Smooth muscle cell (in vitro differentiated cells): ENCODE measurements around the gene PJA1. TPM values are rescaled to one million over a fixed set of nuclear protein-coding genes. Genes with fewer than 3 reads are reported as not detected.

Experiments used
- DNase-seq: peaks from one replicate; lab custom pipeline; 2025; ENCODE audit not compliant: unreplicated experiment; lab: John Stamatoyannopoulos, UW
- H2AFZ ChIP-seq: fragments of 200-600 bp; sonication (generic); 2 replicates; pipeline ENCODE4 v1.6.0; 2016; ENCODE audit warnings: antibody characterized with exemption, low read depth, mild to moderate bottlenecking
- H3F3A ChIP-seq: fragments of 200-600 bp; sonication (generic); 2 replicates; pipeline ENCODE4 v1.6.0; 2017; ENCODE audit warnings: antibody characterized with exemption, low read depth
- H3K27ac ChIP-seq: fragments of 200-600 bp; sonication (generic); 2 replicates; pipeline ENCODE4 v1.5.1; 2016; ENCODE audit warnings: low read depth, mild to moderate bottlenecking
- H3K27me3 ChIP-seq: fragments of 200-600 bp; sonication (generic); 2 replicates; pipeline ENCODE4 v1.6.1; 2016; ENCODE audit warnings: low read depth, mild to moderate bottlenecking
- H3K36me3 ChIP-seq: fragments of 200-600 bp; sonication (generic); 2 replicates; pipeline ENCODE4 v1.5.1; 2016; ENCODE audit warnings: low read depth
- H3K4me1 ChIP-seq: fragments of 200-600 bp; sonication (generic); 2 replicates; pipeline ENCODE4 v1.5.1; 2016; ENCODE audit warnings: low read depth
- H3K4me2 ChIP-seq: fragments of 200-600 bp; sonication (generic); 2 replicates; pipeline ENCODE4 v1.6.0; 2016; ENCODE audit warnings: mild to moderate bottlenecking
- H3K4me3 ChIP-seq: fragments of 200-600 bp; sonication (generic); 2 replicates; pipeline ENCODE4 v1.5.1; 2016; ENCODE audit warnings: mild to moderate bottlenecking
- H3K79me2 ChIP-seq: fragments of 200-600 bp; sonication (generic); 2 replicates; pipeline ENCODE4 v1.6.0; 2016; ENCODE audit warnings: low read depth, mild to moderate bottlenecking
- H3K9ac ChIP-seq: fragments of 200-600 bp; sonication (generic); 2 replicates; pipeline ENCODE4 v1.6.0; 2016; ENCODE audit warnings: low read depth
- H3K9me3 ChIP-seq: fragments of 200-600 bp; sonication (generic); replicated peaks from 2 replicates; pipeline ENCODE4 v1.5.1; 2016; ENCODE audit warnings: low read depth
- H4K20me1 ChIP-seq: fragments of 200-600 bp; sonication (generic); 2 replicates; pipeline ENCODE4 v1.6.0; 2016; ENCODE audit warnings: low read depth
- CTCF ChIP-seq: fragments of 200-600 bp; sonication (generic); IDR thresholded peaks from 2 replicates; pipeline ENCODE4 v1.5.1; 2017; ENCODE audit warnings: borderline replicate concordance, mild to moderate bottlenecking, antibody characterized with exemption; ENCODE audit not compliant: insufficient read depth, poor library complexity, severe bottlenecking
- WGBS: methylation state at CpG from one replicate; pipeline ENCODE4 v1.1.7; 2016; ENCODE audit warnings: low lambda C conversion rate; 5-methylcytosine and 5-hydroxymethylcytosine counted together
- polyA plus RNA-seq: library from polyadenylated mRNA; unstranded; fragments of >200 nt; fragmentation: Nextera tagmentation; extraction: Ambion mirVana; gene quantifications from 2 replicates; pipeline ENCODE4 v1.2.1, GENCODE V29; 2016
- total RNA-seq: library from RNA; depleted of rRNA; stranded (reverse); fragments of >200 nt; gene quantifications from 2 replicates; pipeline ENCODE4 v1.2.3, GENCODE V29; 2014

The PJA1 gene
- total and polyA plus RNA-seq, 2 experiments from 2014 or later: 30.6 to 53.4 TPM

GRCh38 chrX:69155786-69156520, 9.3 kb downstream of the PJA1 start:
- no peak for TF ChIP-seq CTCF
- H3K36me3 ChIP-seq: no peaks in the 10 kb centered on the region
- H3K79me2 ChIP-seq: no peaks in the 10 kb centered on the region
- no peak overlapping the region for H2AFZ ChIP-seq
- no peak overlapping the region for H3K4me2 ChIP-seq
- H3K9me3 ChIP-seq: no peaks in the 10 kb centered on the region
- H3K9ac ChIP-seq: no peak overlapping the region
- peaks cover 13% of the 10 kb centered on the region for H4K20me1 ChIP-seq
- no peak overlapping the region for H3K4me3 ChIP-seq
- H3K27ac ChIP-seq: no peak overlapping the region
- H3F3A ChIP-seq: no peaks in the 10 kb centered on the region
- H3K4me1 ChIP-seq: no peaks in the 10 kb centered on the region
- no peak for DNase-seq
- 80% methylated on average over 5 of the region's 5 CpGs for WGBS
- no peaks in the 10 kb centered on the region for H3K27me3 ChIP-seq

GRCh38 chrX:69154051-69154450, 11.2 kb downstream of the PJA1 start:
- no peak overlapping the region for H3K27ac ChIP-seq
- DNase-seq: no peak
- no peak overlapping the region for H3K9ac ChIP-seq

DNA sequence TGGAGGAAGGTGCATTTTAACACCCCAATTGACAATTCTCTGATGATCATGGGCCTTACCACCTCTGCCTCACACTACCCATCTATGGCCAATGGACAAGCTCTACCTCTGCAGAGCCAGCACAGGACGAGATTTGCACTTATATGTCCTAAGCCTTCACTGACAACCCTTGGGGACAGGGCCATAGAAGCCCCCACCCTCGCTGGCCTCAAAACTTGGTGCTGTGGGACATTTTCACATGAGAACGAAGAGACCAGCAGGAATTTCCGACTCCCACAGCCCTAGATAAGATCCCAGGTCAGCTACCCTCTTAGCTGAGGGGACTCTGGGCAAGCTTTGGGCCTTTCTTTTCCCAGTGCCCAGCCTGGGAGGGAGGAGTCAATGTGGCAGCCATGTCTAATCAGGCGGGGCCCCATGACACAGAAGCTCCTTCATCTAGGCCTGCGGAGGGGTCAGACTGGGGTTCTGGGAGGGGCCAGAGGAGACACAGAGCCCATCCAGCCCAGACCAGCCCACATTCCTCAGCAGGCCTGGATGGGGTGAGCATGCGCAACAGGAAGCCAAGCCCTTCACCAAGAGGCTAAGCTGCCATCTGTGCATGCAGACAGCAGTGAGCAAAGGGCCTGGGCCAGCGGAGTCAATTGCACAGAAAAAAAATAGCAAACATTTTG, 12.1 kb downstream of the PJA1 start:
- Histone ChIP-seq H3K4me2 (no peak overlapping the region), H3K79me2 (no peaks in the 10 kb centered on the region), H3K4me1 (no peaks in the 10 kb centered on the region), H2AFZ (peak overlapping the region; percentile 27), H3K27ac (peak overlapping the region; percentile 30), H3K9me3 (no peaks in the 10 kb centered on the region), H3K27me3 (no peaks in the 10 kb centered on the region), H4K20me1 (no peaks in the 10 kb centered on the region), H3K36me3 (no peaks in the 10 kb centered on the region), H3F3A (no peaks in the 10 kb centered on the region), H3K4me3 (no peak overlapping the region), H3K9ac (no peak overlapping the region)
- 47% methylated on average over 8 of the region's 8 CpGs for WGBS
- no peak for DNase-seq
- no peak for TF ChIP-seq CTCF

More at GRCh38 chrX:69154051-69154450, 11.2 kb downstream of the PJA1 start:
- H2AFZ ChIP-seq: no peak overlapping the region
- no peaks in the 10 kb centered on the region for H3K36me3 ChIP-seq
- H3K4me1 ChIP-seq: no peaks in the 10 kb centered on the region
- H4K20me1 ChIP-seq: peaks cover 2% of the 10 kb centered on the region
- WGBS: 81% methylated on average over 6 of the region's 6 CpGs
- TF ChIP-seq CTCF: no peak
- no peak overlapping the region for H3K4me3 ChIP-seq
- no peaks in the 10 kb centered on the region for H3F3A ChIP-seq
- no peaks in the 10 kb centered on the region for H3K79me2 ChIP-seq
- H3K27me3 ChIP-seq: no peaks in the 10 kb centered on the region
- H3K9me3 ChIP-seq: no peaks in the 10 kb centered on the region
- H3K4me2 ChIP-seq: no peak overlapping the region
